K562 (cell line): Measurements from ENCODE around the gene CCDC200.
"Not testable (repeated sequence)": the region's sequence is repeated elsewhere in the genome, so short reads cannot be mapped to it uniquely, and the experiment has no call there.

Experiments used
- CTCF ChIP-seq, 3 experiments: IDR thresholded peaks in 2 of 3; conservative IDR thresholded peaks in 1 of 3; 2 replicates each; pipeline ENCODE4 v1.5.1; 2011 to 2012; ENCODE audit warnings: low read length in 3 of 3, mild to moderate bottlenecking in 3 of 3, control low read depth in 2 of 3, improper control_type of control experiment in 1 of 3, inconsistent platforms in 1 of 3, low read depth in 1 of 3, mixed read lengths in 1 of 3, moderate library complexity in 1 of 3; ENCODE audit not compliant: insufficient read depth in 2 of 3
- SREBF2 ChIP-seq: sonication (generic); formaldehyde crosslinking; IDR thresholded peaks from 2 replicates; pipeline ENCODE4 v1.4.0; 2020; ENCODE audit warnings: mild to moderate bottlenecking, missing genetic modification reagents
- ZNF384 ChIP-seq: IDR thresholded peaks from 2 replicates; pipeline ENCODE4 v1.6.1; 2012; ENCODE audit warnings: low read depth, low read length, improper control_type of control experiment
- ZNF586 ChIP-seq: fragments of 450-650 bp; formaldehyde crosslinking; conservative IDR thresholded peaks from 2 replicates; pipeline ENCODE4 v1.4.0; 2020; ENCODE audit warnings: mild to moderate bottlenecking, moderate library complexity

- not testable (repeated sequence) for TF ChIP-seq ZNF384; SREBF2; ZNF586 (CRISPR knock-in tag); CTCF (IDR thresholded peaks at IDR 0.05 in 2 of 3, conservative IDR thresholded peaks at IDR 0.05 in 1 of 3; ENCODE audit: insufficient read depth in 2 of 3, low read depth in 1 of 3, low read length in 3 of 3)
These were observed 3.7 kb upstream of the CCDC200 start for GRCh38 chr17:43232021-43232699.
